GM19372 (cell line): ENCODE measurements around the gene ST3GAL3.

Experiments
- ATAC-seq: cut with Tn5 transposase; IDR thresholded peaks from one replicate; pipeline ENCODE4 v1.9.1; 2021; ENCODE audit warnings: mild to moderate bottlenecking, low read depth, moderate library complexity; ENCODE audit not compliant: unreplicated experiment

ST3GAL3 gene

GRCh38 chr1:43871181-43871910 lies 164.0 kb downstream of the ST3GAL3 start:
- no peak for ATAC-seq

DNA sequence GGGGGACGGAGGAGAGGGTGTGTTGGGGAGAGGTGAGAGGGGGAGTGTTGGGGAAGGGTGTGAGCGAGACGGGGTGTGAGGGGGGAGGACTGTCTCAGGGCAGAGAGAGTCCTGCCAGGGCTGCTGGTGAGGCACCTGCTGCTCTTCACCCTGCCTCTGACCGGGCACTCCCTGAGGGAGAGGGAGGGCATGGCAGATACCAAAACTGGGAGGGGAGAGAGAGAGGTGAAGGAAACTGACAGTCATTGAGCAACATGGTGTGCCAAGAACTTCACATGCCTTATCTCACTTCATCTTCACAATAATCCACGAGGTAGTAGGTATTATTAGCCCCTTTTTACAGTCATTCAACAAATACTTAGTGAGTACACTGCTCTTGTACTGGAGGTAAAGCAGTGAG lies 164.9 kb downstream of the ST3GAL3 start:
- ATAC-seq: no peak

- no peak for ATAC-seq
Observed at GRCh38 chr1:43873851-43874250, 166.5 kb downstream of the ST3GAL3 start.

DNA sequence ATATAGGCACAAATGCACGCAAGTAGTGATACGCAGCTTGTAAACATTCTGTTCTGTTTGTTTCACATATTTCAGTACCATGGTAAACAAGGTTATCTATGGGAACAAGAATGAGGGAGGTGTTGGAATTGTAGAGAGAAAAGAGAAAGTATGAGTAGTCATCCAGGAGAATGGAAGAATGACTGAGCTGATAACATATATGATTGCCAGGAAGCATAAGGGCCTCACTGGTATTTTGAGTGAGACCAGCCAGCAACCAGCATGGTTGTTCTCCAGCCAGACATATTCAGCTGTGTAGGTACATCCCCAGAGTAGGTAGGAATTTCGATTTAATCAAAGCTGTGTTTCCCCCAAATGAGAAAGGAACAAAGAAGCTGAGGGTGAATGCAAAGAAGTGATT lies 167.4 kb downstream of the ST3GAL3 start:
- no peak for ATAC-seq

DNA sequence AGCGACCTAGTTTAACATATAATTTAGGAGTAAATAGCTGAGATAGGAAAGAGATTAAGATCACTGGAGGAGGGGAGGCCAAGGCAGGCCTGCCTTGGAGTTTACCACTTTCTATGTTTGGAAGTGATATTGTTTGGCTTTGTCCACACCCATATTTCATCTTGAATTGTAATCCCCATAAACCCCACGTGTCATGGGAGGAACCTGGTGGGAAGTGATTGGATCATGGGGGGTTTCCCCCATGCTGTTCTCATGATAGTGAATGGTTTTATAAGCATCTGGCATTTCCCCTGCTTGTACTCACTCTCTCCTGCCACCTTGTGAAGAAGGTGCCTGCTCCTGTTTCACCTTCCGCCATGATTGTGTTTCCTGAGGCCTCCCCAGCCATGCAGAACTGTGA lies 168.0 kb downstream of the ST3GAL3 start:
- ATAC-seq: no peak

DNA sequence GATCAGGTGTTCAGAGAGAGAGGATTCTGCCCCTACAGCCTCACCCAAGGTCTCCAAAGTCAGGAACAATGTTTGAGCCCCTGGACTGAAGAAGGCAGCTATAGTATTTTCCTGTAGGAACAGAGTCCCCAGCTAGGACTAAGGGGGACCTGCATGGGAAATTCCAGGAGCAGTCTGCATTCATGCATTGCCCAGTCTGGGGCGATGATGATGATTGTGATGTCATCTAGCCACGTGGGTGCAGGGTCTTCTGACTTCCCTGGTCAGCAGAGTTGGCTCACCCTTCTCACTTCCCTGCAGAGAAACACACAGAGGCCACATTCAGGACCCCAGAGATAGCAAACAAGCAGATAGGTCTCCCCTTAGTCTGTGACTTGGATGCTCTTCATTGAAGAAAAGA lies 169.8 kb downstream of the ST3GAL3 start:
- no peak for ATAC-seq

- ATAC-seq: no peak
Observed at GRCh38 chr1:43878440-43878839, 171.1 kb downstream of the ST3GAL3 start.

DNA sequence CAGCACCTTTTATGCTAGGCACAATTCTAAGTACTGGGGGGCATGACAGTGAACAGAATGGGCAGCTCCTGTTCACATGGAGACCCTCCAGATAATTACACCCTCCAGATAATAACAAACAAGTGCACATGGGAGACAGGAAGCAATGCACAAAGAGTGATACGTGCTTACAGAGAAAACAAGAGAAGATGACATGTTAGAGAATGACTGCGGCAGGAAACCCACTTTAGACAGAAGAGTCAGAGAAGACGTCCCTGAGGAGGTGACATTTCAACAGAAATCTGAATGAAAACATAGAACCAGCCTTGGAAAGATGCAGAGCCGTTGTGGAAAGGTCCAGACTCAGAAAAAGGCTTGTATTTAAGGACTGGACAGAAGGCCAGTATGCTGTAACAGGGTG lies 171.5 kb downstream of the ST3GAL3 start:
- no peak for ATAC-seq

DNA sequence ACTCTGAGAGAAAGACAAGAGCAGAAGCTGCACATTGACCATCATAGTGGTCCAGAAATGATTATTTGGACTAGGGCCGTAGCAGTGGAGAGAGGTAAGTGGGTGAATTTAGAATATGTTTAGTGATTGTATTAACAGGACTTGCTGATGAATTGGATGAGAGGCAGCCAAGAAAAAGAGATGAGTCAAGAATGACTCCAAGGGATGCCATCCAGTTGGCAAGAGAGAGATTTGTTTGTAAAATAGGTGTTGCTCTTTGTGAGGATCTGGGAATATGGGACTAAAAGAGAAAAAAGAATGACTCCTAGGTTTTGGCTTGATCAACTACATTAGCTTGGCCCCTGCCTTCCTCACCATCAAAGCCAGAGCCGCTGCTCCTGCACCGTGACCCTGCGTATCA lies 172.1 kb downstream of the ST3GAL3 start:
- ATAC-seq: no peak

- no peak for ATAC-seq
Observed at GRCh38 chr1:43879996-43880395, 172.7 kb downstream of the ST3GAL3 start.

- ATAC-seq: no peak
Observed at GRCh38 chr1:43880604-43881003, 173.3 kb downstream of the ST3GAL3 start.

DNA sequence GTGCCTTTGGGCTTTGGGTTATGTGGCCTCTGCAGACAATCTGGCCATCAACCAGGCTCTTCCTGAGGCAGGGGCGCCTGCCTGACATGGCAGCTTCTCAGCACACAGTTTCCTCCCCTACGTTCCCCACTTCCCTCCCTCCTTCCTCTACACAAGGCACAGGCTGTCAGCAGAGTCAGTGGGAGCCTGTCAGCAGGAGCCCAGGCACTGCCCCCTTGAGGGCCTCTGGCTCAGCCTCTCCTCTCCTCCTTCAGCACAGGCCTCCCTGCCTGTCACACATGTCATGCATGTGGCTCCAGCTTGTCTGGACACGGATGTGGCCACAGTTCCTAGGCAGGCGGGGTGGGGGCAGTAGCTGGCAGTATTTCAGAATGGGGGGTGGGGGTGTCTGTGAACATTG lies 174.1 kb downstream of the ST3GAL3 start:
- ATAC-seq: no peak

GRCh38 chr1:43882763-43883162 lies 175.4 kb downstream of the ST3GAL3 start:
- ATAC-seq: no peak

- no peak for ATAC-seq
Observed at GRCh38 chr1:43883321-43883720, 176.0 kb downstream of the ST3GAL3 start.

DNA sequence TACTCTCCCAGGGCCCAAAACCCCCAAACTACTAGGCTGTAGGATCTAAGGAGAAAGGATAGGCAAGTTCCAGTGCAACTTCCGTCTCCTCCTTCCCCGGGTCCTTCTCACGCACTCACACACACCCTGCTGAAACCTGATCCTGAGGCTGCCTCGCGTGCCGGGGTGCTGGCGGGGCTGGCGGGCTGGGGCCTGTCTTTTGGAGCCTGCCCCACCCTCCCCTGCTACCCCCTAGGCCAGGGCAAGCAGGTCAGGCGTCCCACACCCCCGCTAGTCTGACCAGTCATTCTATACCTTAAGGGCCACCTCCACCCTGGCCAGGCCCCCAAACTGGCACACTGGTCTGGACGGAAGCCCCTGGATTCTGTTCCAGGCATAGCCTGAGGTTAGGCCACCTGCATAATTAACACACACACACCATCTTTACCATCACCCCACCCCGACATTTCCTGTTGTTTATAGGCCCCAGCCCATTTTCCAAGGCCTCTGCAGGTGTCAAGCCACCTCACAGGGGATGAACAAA lies 178.0 kb downstream of the ST3GAL3 start:
- no peak for ATAC-seq

- ATAC-seq: no peak
Observed at GRCh38 chr1:43887748-43888147, 180.4 kb downstream of the ST3GAL3 start.

- ATAC-seq: no peak
Observed at GRCh38 chr1:43890815-43891214, 183.5 kb downstream of the ST3GAL3 start.

- ATAC-seq: no peak
Observed at GRCh38 chr1:43893006-43893405, 185.7 kb downstream of the ST3GAL3 start.

- ATAC-seq: no peak
Observed at GRCh38 chr1:43898981-43899380, 191.6 kb downstream of the ST3GAL3 start.

DNA sequence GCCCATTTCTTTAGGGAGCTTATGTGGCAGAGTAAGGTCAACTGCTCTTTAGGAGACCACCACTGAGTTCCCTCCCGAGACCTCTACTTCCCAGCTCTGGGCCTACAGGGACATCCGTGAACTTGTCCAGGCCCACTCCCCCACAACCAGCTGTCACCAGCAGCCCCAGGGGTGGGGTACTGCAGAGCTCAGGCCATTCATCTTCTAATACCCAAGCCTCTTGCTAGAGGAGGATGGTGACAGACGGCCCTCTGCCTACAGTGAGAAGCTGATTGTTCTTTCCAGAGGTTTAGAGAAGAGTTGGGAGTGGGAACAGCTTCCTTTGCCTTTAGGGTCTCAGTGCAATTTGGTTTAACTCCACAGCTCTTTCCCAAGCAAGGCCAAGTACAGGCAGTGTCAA lies 193.1 kb downstream of the ST3GAL3 start:
- ATAC-seq: no peak

DNA sequence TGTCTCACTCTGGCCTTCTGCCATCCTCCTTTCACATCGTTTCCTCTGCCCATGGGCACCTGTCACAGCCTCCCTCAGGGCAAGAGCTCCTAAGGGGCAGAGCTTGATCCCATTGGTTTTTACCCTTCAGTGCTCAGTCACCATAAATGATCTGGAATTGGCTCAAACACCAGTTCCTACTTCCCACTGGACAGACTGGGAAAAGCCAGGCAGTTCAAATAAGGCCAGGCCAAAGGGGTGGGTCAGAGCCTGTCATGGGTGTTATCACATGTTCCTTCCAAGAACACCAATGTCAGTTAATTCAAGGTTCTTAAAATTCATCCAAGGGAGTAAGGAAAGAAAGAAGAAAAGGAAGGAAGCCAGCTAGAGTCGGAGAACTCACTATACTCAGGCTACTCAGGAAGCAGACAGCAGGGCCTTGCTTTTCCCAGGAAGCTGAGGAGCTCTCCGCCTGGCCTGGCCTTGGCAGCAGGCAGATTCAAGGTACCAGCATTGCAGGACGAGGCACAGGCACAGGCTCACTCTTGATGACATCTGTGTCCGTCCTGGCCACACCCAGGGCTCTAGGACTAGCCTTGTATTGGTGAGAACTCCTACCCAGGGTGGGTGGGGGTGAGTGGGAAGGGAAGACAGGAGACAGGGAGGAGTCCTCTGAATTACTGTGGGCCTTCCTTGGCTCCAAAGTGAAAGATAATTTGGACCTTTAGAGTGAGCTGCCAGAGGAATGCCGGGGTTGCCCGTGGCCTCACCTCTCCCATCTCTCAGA lies 194.0 kb downstream of the ST3GAL3 start:
- no peak for ATAC-seq
